GM12878 (cell line): Measurements from ENCODE around the gene IQGAP1. TPM values are rescaled to one million over a fixed set of nuclear protein-coding genes. Genes with fewer than 3 reads are reported as not detected.

Experiments used
- ATAC-seq: fragments of 200-7000 bp; cut with Tn5 transposase; 3 replicates; pipeline ENCODE4 v1.9.1; 2020; ENCODE audit warnings: mild to moderate bottlenecking, moderate library complexity
- BruUV-seq: library from RNA; stranded (reverse); fragments of 400-500 nt; replicated peaks from 2 replicates; lab custom pipeline; 2021; lab: Mats Ljungman, UMichigan
- CTCF ChIA-PET: fragments of 300-600 bp; sonication (Branson Sonifier 250); formaldehyde crosslinking; extraction: SDS; loops from one replicate; lab custom pipeline; 2021; ENCODE audit warnings: inconsistent platforms; lab: Yijun Ruan, JAX
- POLR2A ChIA-PET: fragments of 350-600 bp; formaldehyde crosslinking; extraction: SDS; loops from one replicate; lab custom pipeline; 2021; ENCODE audit warnings: inconsistent platforms; lab: Charles Lee
- RAD21 ChIA-PET: fragments of 300-600 bp; sonication (Branson Sonifier 250); formaldehyde crosslinking; loops from one replicate; lab custom pipeline; 2023; ENCODE audit warnings: antibody characterized with exemption; ENCODE audit not compliant: unreplicated experiment; lab: Charles Lee
- SMC1A ChIA-PET: fragments of 300-600 bp; sonication (Branson Sonifier 250); formaldehyde crosslinking; loops from one replicate; lab custom pipeline; 2023; ENCODE audit not compliant: unreplicated experiment, uncharacterized antibody; lab: Charles Lee
- DNase-seq: peaks from one replicate; pipeline ENCODE4 v3.0.0-alpha.2; 2011; ENCODE audit warnings: low read depth, low spot score
- FAIRE-seq: peaks from 3 replicates; lab custom pipeline; 2011; peaks lifted over from hg19 to GRCh38; lab: Jason Lieb, UNC
- H2AFZ ChIP-seq: 2 replicates; pipeline ENCODE4 v1.6.0; 2011; ENCODE audit warnings: low read depth, low read length, control low read depth; ENCODE audit not compliant: control insufficient read depth
- H3K27ac ChIP-seq: 2 replicates; pipeline ENCODE4 v1.5.1; 2011; ENCODE audit warnings: control low read depth; ENCODE audit not compliant: control insufficient read depth, insufficient read depth
- H3K27me3 ChIP-seq, 2 experiments: replicated peaks in 1 of 2; 2 replicates each; pipeline versions ENCODE4 v1.6.0 to v1.6.1; 2011; ENCODE audit warnings: low read length in 1 of 2; ENCODE audit not compliant: control insufficient read depth in 2 of 2, insufficient read depth in 2 of 2
- H3K36me3 ChIP-seq, 2 experiments: 2 replicates each; pipeline ENCODE4 v1.5.1; 2011; ENCODE audit warnings: low read length in 1 of 2; ENCODE audit not compliant: control insufficient read depth in 2 of 2, insufficient read depth in 2 of 2
- H3K4me1 ChIP-seq: 2 replicates; pipeline ENCODE4 v1.6.1; 2011; ENCODE audit warnings: mild to moderate bottlenecking, low read length, moderate library complexity, mixed read lengths; ENCODE audit not compliant: control insufficient read depth, insufficient read depth
- H3K4me2 ChIP-seq: 2 replicates; pipeline ENCODE4 v1.6.0; 2011; ENCODE audit warnings: control low read depth; ENCODE audit not compliant: control insufficient read depth, insufficient read depth
- H3K4me3 ChIP-seq: fragments of 200-600 bp; sonication (generic); 2 replicates; pipeline ENCODE4 v1.5.1; 2016
- H3K79me2 ChIP-seq: 2 replicates; pipeline ENCODE4 v1.6.0; 2011; ENCODE audit warnings: low read length; ENCODE audit not compliant: control insufficient read depth, insufficient read depth
- H3K9ac ChIP-seq: 2 replicates; pipeline ENCODE4 v1.8.0; 2011; ENCODE audit warnings: low read length, control low read depth, mixed read lengths; ENCODE audit not compliant: control insufficient read depth, insufficient read depth
- H3K9me3 ChIP-seq: replicated peaks from 3 replicates; pipeline ENCODE4 v1.5.1; 2011; ENCODE audit warnings: mild to moderate bottlenecking, low read length; ENCODE audit not compliant: control insufficient read depth, insufficient read depth
- H4K20me1 ChIP-seq: 2 replicates; pipeline ENCODE4 v1.6.0; 2011; ENCODE audit not compliant: control insufficient read depth, insufficient read depth
- BRCA1 ChIP-seq: IDR thresholded peaks from 2 replicates; pipeline ENCODE4 v1.6.1; 2011; ENCODE audit warnings: low read depth, low read length, improper control_type of control experiment
- FOS ChIP-seq: IDR thresholded peaks from 3 replicates; pipeline ENCODE4 v1.6.1; 2011; ENCODE audit warnings: borderline replicate concordance; ENCODE audit not compliant: insufficient read length; ENCODE audit errors: extremely low read depth
- FOXM1 ChIP-seq: IDR thresholded peaks from 2 replicates; pipeline ENCODE4 v1.6.1; 2012; ENCODE audit warnings: low read depth, mild to moderate bottlenecking, inconsistent platforms, low read length, moderate library complexity
- IRF4 ChIP-seq: IDR thresholded peaks from 2 replicates; pipeline ENCODE4 v1.6.1; 2011; ENCODE audit warnings: low read depth, low read length
- NRF1 ChIP-seq: conservative IDR thresholded peaks from 2 replicates; pipeline ENCODE4 v1.6.1; 2011; ENCODE audit warnings: mild to moderate bottlenecking, low read depth, low read length, improper control_type of control experiment
- SREBF2 ChIP-seq: IDR thresholded peaks from 2 replicates; pipeline ENCODE4 v1.6.1; 2012; ENCODE audit warnings: mild to moderate bottlenecking, low read length
- STAT1 ChIP-seq: fragments of 450-650 bp; conservative IDR thresholded peaks from 2 replicates; pipeline ENCODE4 v1.6.1; 2014; ENCODE audit warnings: antibody characterized with exemption, mild to moderate bottlenecking
- SUZ12 ChIP-seq: fragments of 200-600 bp; sonication (generic); IDR thresholded peaks from one replicate; pipeline ENCODE4 v1.6.1; 2018; ENCODE audit warnings: antibody characterized with exemption, mild to moderate bottlenecking; ENCODE audit not compliant: unreplicated experiment
- ZNF217 ChIP-seq: fragments of 450-650 bp; IDR thresholded peaks from 2 replicates; pipeline ENCODE4 v1.6.1; 2017; ENCODE audit warnings: antibody characterized with exemption, mild to moderate bottlenecking
- ZNF274 ChIP-seq: IDR thresholded peaks from one replicate; pipeline ENCODE4 v1.8.0; 2011; ENCODE audit not compliant: insufficient read length, insufficient read depth
- in situ Hi-C: fragments of 300-500 bp; cut with MboI; formaldehyde crosslinking; loops from 9 replicates; pipeline ENCODE4 v1.14.3; 2018; ENCODE audit warnings: mixed read lengths
- intact Hi-C: fragments of 100-400 bp; cut with micrococcal nuclease; formaldehyde crosslinking; loops from one replicate; pipeline ENCODE4 v1.14.2; 2022; ENCODE audit not compliant: unreplicated experiment
- polyA plus RNA-seq, 11 experiments: library from polyadenylated mRNA; depleted of rRNA in 4 of 11; unstranded in 6 of 11; stranded (reverse) in 5 of 11; fragments of >200 nt; fragmentation: Nextera tagmentation in 4 of 11; fragmentation: Illumina TruSeq in 1 of 11; extraction: Ambion mirVana in 4 of 11; extraction: Trizol in 1 of 11; gene quantifications; 1 replicate in 1 of 11; 2 replicates in 10 of 11; pipeline versions ENCODE4 v1.2.1 to v1.2.3, GENCODE V29; 2011 to 2016; ENCODE audit warnings: inconsistent platforms in 2 of 11, missing spikeins in 2 of 11, low read depth in 1 of 11
- total RNA-seq, 4 experiments: library from RNA; depleted of rRNA in 3 of 4; stranded (reverse); fragments of >200 nt in 3 of 4; fragmentation: Illumina TruSeq in 1 of 4; extraction: Trizol in 1 of 4; gene quantifications; 2 replicates each; pipeline versions ENCODE4 v1.2.1 to v1.2.3, GENCODE V29; 2013 to 2021
- TF ChIP-seq, protein P1 (sequence below): fragments of 150-350 bp; IDR thresholded peaks from 2 replicates; pipeline ENCODE4 v1.6.1; 2014; ENCODE audit warnings: mild to moderate bottlenecking, low read depth, low read length
- TF ChIP-seq, protein P2 (sequence below): fragments of 450-650 bp; formaldehyde crosslinking; IDR thresholded peaks from 2 replicates; pipeline ENCODE4 v1.5.0; 2022; ENCODE audit warnings: mild to moderate bottlenecking, missing genetic modification characterization

The IQGAP1 gene
- total and polyA plus RNA-seq, 10 of the 15 experiments (the other 5 are each of a cell fraction or from before 2014, with no cell fraction given) = 65.2 to 250 (median 112) TPM

DNA sequence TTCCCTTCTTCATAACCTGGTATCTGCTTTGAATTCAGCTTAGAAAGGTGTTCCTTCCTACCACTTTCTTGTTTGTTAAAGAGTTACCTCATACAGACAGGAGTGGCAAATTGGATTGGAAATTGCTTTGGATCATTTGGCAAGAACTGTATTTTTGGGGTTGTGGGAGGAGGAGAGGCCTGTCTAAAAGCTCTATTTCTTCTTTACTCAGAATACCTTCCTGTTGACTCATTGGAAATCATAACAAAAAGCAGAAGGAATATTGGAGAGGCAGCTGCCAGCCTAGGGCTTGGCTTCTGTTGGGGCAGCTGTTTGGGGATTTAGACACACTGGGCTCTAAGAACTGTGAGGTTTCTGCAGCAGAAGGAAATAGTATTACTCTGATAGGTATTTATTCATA is 14.2 kb downstream of the IQGAP1 start:
- no peak overlapping the region for H3K9ac ChIP-seq
- ChIA-PET SMC1A (interaction anchor here (1.0 to 4.5 kb wide), 5 partner anchors 10 to 96 kb away, joined by 3 to 34 read pairs (median 9); partner anchors contain the start of gene IQGAP1), RAD21 (interaction anchor here (1.0 to 2.4 kb wide), 5 partner anchors 10 to 62 kb away, joined by 3 to 7 read pairs (median 5); partner anchors contain the start of gene IQGAP1), CTCF (interaction anchor here (0.9 to 1.8 kb wide), 5 partner anchors 11 to 179 kb away, joined by 3 to 4 read pairs (median 4); partner anchors contain the start of gene IQGAP1), POLR2A (interaction anchor here (0.9 to 1.6 kb wide), 6 partner anchors 10 to 20 kb away, joined by 3 to 6 read pairs (median 5); partner anchors contain the start of gene IQGAP1)
- H3K4me2 ChIP-seq = no peak overlapping the region
- no peaks in the 10 kb centered on the region for H3K36me3 ChIP-seq
- in situ Hi-C loops = no loop called here
- FAIRE-seq (no peak), DNase-seq (no peak), ATAC-seq (no peak)
- TF ChIP-seq IRF4 = no peak
- TF ChIP-seq, protein P1, sequence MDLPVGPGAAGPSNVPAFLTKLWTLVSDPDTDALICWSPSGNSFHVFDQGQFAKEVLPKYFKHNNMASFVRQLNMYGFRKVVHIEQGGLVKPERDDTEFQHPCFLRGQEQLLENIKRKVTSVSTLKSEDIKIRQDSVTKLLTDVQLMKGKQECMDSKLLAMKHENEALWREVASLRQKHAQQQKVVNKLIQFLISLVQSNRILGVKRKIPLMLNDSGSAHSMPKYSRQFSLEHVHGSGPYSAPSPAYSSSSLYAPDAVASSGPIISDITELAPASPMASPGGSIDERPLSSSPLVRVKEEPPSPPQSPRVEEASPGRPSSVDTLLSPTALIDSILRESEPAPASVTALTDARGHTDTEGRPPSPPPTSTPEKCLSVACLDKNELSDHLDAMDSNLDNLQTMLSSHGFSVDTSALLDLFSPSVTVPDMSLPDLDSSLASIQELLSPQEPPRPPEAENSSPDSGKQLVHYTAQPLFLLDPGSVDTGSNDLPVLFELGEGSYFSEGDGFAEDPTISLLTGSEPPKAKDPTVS = no peak
- TF ChIP-seq NRF1 = no peak
- no peak for TF ChIP-seq SUZ12
- no peak for TF ChIP-seq ZNF274
- no peak for TF ChIP-seq FOS
- TF ChIP-seq, protein P2, sequence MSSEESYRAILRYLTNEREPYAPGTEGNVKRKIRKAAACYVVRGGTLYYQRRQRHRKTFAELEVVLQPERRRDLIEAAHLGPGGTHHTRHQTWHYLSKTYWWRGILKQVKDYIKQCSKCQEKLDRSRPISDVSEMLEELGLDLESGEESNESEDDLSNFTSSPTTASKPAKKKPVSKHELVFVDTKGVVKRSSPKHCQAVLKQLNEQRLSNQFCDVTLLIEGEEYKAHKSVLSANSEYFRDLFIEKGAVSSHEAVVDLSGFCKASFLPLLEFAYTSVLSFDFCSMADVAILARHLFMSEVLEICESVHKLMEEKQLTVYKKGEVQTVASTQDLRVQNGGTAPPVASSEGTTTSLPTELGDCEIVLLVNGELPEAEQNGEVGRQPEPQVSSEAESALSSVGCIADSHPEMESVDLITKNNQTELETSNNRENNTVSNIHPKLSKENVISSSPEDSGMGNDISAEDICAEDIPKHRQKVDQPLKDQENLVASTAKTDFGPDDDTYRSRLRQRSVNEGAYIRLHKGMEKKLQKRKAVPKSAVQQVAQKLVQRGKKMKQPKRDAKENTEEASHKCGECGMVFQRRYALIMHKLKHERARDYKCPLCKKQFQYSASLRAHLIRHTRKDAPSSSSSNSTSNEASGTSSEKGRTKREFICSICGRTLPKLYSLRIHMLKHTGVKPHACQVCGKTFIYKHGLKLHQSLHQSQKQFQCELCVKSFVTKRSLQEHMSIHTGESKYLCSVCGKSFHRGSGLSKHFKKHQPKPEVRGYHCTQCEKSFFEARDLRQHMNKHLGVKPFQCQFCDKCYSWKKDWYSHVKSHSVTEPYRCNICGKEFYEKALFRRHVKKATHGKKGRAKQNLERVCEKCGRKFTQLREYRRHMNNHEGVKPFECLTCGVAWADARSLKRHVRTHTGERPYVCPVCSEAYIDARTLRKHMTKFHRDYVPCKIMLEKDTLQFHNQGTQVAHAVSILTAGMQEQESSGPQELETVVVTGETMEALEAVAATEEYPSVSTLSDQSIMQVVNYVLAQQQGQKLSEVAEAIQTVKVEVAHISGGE (CRISPR knock-in tag) = no peak
- no peak for TF ChIP-seq FOXM1
- TF ChIP-seq STAT1 = no peak
- TF ChIP-seq BRCA1 = no peak
- TF ChIP-seq SREBF2 = no peak
- TF ChIP-seq ZNF217 = no peak
- no peak overlapping the region for H2AFZ ChIP-seq
- H3K9me3 ChIP-seq = no peaks in the 10 kb centered on the region; the same call in 2 of the 3 replicates
- no peak overlapping the region for H3K27ac ChIP-seq
- no peaks in the 10 kb centered on the region for H4K20me1 ChIP-seq
- intact Hi-C loops = no loop called here
- H3K79me2 ChIP-seq = peaks cover 85% of the 10 kb centered on the region
- no peaks in the 10 kb centered on the region for H3K27me3 ChIP-seq
- BruUV-seq = no TSS peak
- H3K4me1 ChIP-seq = peaks cover 13% of the 10 kb centered on the region; the same call in 1 of the 2 replicates
- H3K4me3 ChIP-seq = no peak overlapping the region
